GM12878 (cell line): ENCODE measurements around the gene INO80D. TPM values are rescaled to one million over a fixed set of nuclear protein-coding genes. Genes with fewer than 3 reads are reported as not detected.

Experiments used
- BMI1 ChIP-seq: fragments of 450-650 bp; IDR thresholded peaks from 2 replicates; pipeline ENCODE4 v1.6.1; 2016; ENCODE audit warnings: mild to moderate bottlenecking, moderate library complexity, borderline replicate concordance
- EGR1 ChIP-seq, 2 experiments: IDR thresholded peaks; 1 replicate in 1 of 2; 2 replicates in 1 of 2; pipeline ENCODE4 v1.6.1; 2011 to 2012; ENCODE audit warnings: low read depth in 2 of 2, low read length in 2 of 2, borderline replicate concordance in 1 of 2, mild to moderate bottlenecking in 1 of 2, moderate library complexity in 1 of 2
- ESRRA ChIP-seq: IDR thresholded peaks from 2 replicates; pipeline ENCODE4 v1.6.1; 2012; ENCODE audit warnings: mild to moderate bottlenecking, low read length, improper control_type of control experiment
- GABPA ChIP-seq: IDR thresholded peaks from 2 replicates; pipeline ENCODE4 v1.6.1; 2014; ENCODE audit warnings: antibody characterized with exemption, low read depth, mild to moderate bottlenecking, inconsistent platforms
- JUNB ChIP-seq: IDR thresholded peaks from 2 replicates; pipeline ENCODE4 v1.6.1; 2016; ENCODE audit warnings: antibody characterized with exemption, mild to moderate bottlenecking
- KLF5 ChIP-seq: fragments of 450-650 bp; IDR thresholded peaks from 2 replicates; pipeline ENCODE4 v1.6.1; 2014; ENCODE audit warnings: mild to moderate bottlenecking; ENCODE audit not compliant: partially characterized antibody
- NR2C1 ChIP-seq: fragments of 450-650 bp; IDR thresholded peaks from 2 replicates; pipeline ENCODE4 v1.6.1; 2017; ENCODE audit warnings: antibody characterized with exemption, mild to moderate bottlenecking, moderate library complexity
- POLR2AphosphoS5 ChIP-seq: IDR thresholded peaks from 2 replicates; pipeline ENCODE4 v1.6.1; 2011; ENCODE audit warnings: mild to moderate bottlenecking, low read length, inconsistent platforms
- RCOR1 ChIP-seq: conservative IDR thresholded peaks from 2 replicates; pipeline ENCODE4 v1.6.1; 2012; ENCODE audit warnings: low read depth, low read length, improper control_type of control experiment
- SPI1 ChIP-seq: IDR thresholded peaks from 2 replicates; pipeline ENCODE4 v1.6.1; 2011; ENCODE audit warnings: low read depth, mild to moderate bottlenecking, low read length, moderate library complexity, borderline replicate concordance; ENCODE audit not compliant: insufficient read depth
- SREBF2 ChIP-seq: IDR thresholded peaks from 2 replicates; pipeline ENCODE4 v1.6.1; 2012; ENCODE audit warnings: mild to moderate bottlenecking, low read length
- TCF12 ChIP-seq: IDR thresholded peaks from 2 replicates; pipeline ENCODE4 v1.6.1; 2011; ENCODE audit warnings: low read depth, mild to moderate bottlenecking, low read length
- ZZZ3 ChIP-seq: IDR thresholded peaks from 2 replicates; pipeline ENCODE4 v1.6.1; 2011; ENCODE audit warnings: low read depth; ENCODE audit not compliant: control insufficient read depth, insufficient read length
- polyA plus RNA-seq, 11 experiments: library from polyadenylated mRNA; depleted of rRNA in 4 of 11; unstranded in 6 of 11; stranded (reverse) in 5 of 11; fragments of >200 nt; fragmentation: Nextera tagmentation in 4 of 11; fragmentation: Illumina TruSeq in 1 of 11; extraction: Ambion mirVana in 4 of 11; extraction: Trizol in 1 of 11; gene quantifications; 1 replicate in 1 of 11; 2 replicates in 10 of 11; pipeline versions ENCODE4 v1.2.1 to v1.2.3, GENCODE V29; 2011 to 2016; ENCODE audit warnings: inconsistent platforms in 2 of 11, missing spikeins in 2 of 11, low read depth in 1 of 11
- total RNA-seq, 4 experiments: library from RNA; depleted of rRNA in 3 of 4; stranded (reverse); fragments of >200 nt in 3 of 4; fragmentation: Illumina TruSeq in 1 of 4; extraction: Trizol in 1 of 4; gene quantifications; 2 replicates each; pipeline versions ENCODE4 v1.2.1 to v1.2.3, GENCODE V29; 2013 to 2021
- TF ChIP-seq, protein P1 (sequence below), 3 experiments: IDR thresholded peaks in 2 of 3; conservative IDR thresholded peaks in 1 of 3; 2 replicates each; pipeline ENCODE4 v1.5.1; 2011; ENCODE audit warnings: low read depth in 3 of 3, low read length in 3 of 3, mild to moderate bottlenecking in 3 of 3, control low read depth in 2 of 3, moderate library complexity in 2 of 3, inconsistent platforms in 1 of 3, mixed read lengths in 1 of 3; ENCODE audit not compliant: control insufficient read depth in 2 of 3, insufficient read depth in 1 of 3; ENCODE audit errors: extremely low read depth in 1 of 3

Gene INO80D
- total and polyA plus RNA-seq, 10 of the 15 experiments (the other 5 are each of a cell fraction or from before 2014, with no cell fraction given) = 0.73 to 16.3 (median 4.7) TPM

DNA sequence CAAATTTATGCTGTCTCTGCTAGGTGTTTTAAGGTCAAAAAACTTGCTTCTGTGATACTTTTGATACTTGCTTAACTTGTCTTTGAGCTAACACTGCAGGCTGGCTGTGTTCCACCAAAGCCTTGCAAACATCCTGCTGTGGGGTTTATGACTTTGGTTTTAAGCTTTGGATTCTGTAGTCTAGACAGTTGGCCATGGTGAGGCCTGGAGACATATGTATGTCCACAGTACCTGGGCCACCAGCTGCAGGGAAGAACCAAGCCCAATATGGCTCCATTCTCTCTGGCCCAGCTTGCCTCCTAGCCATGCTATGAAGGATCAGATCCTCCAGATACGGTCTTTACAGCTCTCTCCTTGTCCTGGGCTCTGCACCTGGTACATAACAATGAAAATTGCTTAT, 113.9 kb downstream of the INO80D start (continued):
- TF ChIP-seq, protein P1, sequence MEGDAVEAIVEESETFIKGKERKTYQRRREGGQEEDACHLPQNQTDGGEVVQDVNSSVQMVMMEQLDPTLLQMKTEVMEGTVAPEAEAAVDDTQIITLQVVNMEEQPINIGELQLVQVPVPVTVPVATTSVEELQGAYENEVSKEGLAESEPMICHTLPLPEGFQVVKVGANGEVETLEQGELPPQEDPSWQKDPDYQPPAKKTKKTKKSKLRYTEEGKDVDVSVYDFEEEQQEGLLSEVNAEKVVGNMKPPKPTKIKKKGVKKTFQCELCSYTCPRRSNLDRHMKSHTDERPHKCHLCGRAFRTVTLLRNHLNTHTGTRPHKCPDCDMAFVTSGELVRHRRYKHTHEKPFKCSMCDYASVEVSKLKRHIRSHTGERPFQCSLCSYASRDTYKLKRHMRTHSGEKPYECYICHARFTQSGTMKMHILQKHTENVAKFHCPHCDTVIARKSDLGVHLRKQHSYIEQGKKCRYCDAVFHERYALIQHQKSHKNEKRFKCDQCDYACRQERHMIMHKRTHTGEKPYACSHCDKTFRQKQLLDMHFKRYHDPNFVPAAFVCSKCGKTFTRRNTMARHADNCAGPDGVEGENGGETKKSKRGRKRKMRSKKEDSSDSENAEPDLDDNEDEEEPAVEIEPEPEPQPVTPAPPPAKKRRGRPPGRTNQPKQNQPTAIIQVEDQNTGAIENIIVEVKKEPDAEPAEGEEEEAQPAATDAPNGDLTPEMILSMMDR (IDR thresholded peaks at IDR 0.05 in 2 of 3, conservative IDR thresholded peaks at IDR 0.05 in 1 of 3; ENCODE audit: control insufficient read depth in 2 of 3, extremely low read depth in 1 of 3, insufficient read depth in 1 of 3, low read depth in 3 of 3, low read length in 3 of 3) = no peak
- TF ChIP-seq BMI1 (no peak), ESRRA (no peak), NR2C1 (no peak), ZZZ3 (no peak), KLF5 (no peak), EGR1 (IDR thresholded peaks at IDR 0.05; ENCODE audit: borderline replicate concordance in 1 of 2, low read depth in 2 of 2, low read length in 2 of 2) (no peak), POLR2AphosphoS5 (no peak), GABPA (no peak), SREBF2 (no peak), JUNB (no peak), RCOR1 (no peak), TCF12 (no peak), SPI1 (no peak)
